ENCODE data around the gene PNKD. TPM values are rescaled to one million over a fixed set of nuclear protein-coding genes. Genes with fewer than 3 reads are reported as not detected.

The PNKD gene
- total RNA-seq, 2 experiments from 2014 or later = 66.3 to 74.5 TPM

DNA sequence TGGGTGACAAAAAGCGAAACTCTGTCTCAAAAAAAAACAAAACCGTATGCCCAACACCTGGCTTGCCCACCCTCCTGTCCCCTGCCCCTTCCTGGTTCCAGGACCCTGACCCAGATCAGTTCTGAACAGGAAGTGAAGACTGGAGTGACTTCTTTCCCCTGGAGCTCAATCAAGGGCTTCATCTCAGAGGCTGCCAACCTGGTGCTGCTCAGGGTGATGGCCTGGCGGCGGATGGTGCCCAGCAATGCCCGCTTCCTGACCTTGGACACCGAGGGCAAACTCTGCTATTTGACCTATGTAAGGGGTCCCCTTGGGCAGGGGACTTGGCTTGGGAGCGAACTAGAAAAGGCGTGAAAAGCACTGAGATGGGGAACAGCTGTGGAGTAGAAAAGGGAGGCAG lies 92.3 kb downstream of the PNKD start:
- TF ChIP-seq EZH2phosphoT487 (IDR thresholded peaks at IDR 0.05; ENCODE audit: borderline replicate concordance, low read depth, low read length) (no peak), CTCF (conservative IDR thresholded peaks at IDR 0.05; ENCODE audit: low read length) (no peak)
- BruUV-seq (replicated peaks) = no TSS peak
- Histone ChIP-seq H3K4me3 (ENCODE audit: low read depth, low read length, poor library complexity, severe bottlenecking) (no peak overlapping the region), H3K4me1 (ENCODE audit: insufficient read depth, low read length, poor library complexity, severe bottlenecking) (peaks cover 25% of the 10 kb centered on the region), H3K27ac (ENCODE audit: low read depth, low read length, poor library complexity, severe bottlenecking) (no peak overlapping the region), H4K20me1 (ENCODE audit: insufficient read depth, low read length) (no peaks in the 10 kb centered on the region), H3K36me3 (ENCODE audit: insufficient read depth, low read length) (no peaks in the 10 kb centered on the region), H3K79me2 (ENCODE audit: insufficient read depth, low read depth, low read length) (no peaks in the 10 kb centered on the region), H3K4me2 (ENCODE audit: low read length) (no peak overlapping the region), H3K9me3 (ENCODE audit: low read length) (no peaks in the 10 kb centered on the region), H2AFZ (ENCODE audit: low read length) (no peak overlapping the region), H3K9me2 (ENCODE audit: insufficient read depth, low read length) (no peaks in the 10 kb centered on the region)
- POLR2A ChIA-PET = interaction anchor here (1.2 to 2.8 kb wide), 3 partner anchors 8 to 35 kb away, joined by 3 to 11 read pairs (median 3); no protein-coding TSS in a partner anchor
- CTCF ChIA-PET (ENCODE audit: unreplicated experiment) = interaction anchor here (0.5 kb wide), 1 partner anchor 81 kb away, joined by 3 read pairs; no protein-coding TSS in a partner anchor
- intact Hi-C loops (cut with micrococcal nuclease; ENCODE audit: unreplicated experiment) = no loop called here
- no peak for DNase-seq (ENCODE audit: low spot score)

DNA sequence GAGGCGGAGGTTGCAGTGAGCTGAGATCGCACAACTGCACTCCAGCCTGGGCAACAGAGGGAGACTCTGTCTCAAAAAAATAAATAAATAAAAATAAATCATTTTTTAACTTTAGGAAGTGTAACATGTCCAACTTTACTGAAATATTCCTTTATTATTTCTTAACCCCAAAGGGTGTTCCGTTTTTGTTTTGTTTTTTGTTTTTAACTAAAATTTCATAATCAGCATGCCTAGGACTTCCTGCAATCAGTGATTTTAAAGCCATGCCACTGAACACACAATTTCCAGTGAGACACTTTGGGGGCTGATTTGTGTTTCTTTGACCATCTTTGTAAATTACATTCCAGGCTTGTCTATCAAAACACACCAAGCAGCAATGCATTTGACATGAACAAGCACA lies 93.4 kb downstream of the PNKD start:
- H2AFZ ChIP-seq (ENCODE audit: low read length) = no peak overlapping the region
- ChIA-PET CTCF (ENCODE audit: unreplicated experiment) (interaction anchor here (1.1 kb wide), 1 partner anchor 71 kb away, joined by 5 read pairs; the partner anchor contains the start of gene TMBIM1), POLR2A (no interaction called here)
- H3K79me2 ChIP-seq (ENCODE audit: insufficient read depth, low read depth, low read length) = no peaks in the 10 kb centered on the region
- intact Hi-C loops (cut with micrococcal nuclease; ENCODE audit: unreplicated experiment) = no loop called here
- H3K9me3 ChIP-seq (ENCODE audit: low read length) = no peaks in the 10 kb centered on the region
- no peaks in the 10 kb centered on the region for H3K9me2 ChIP-seq (ENCODE audit: insufficient read depth, low read length)
- H3K4me3 ChIP-seq (ENCODE audit: low read depth, low read length, poor library complexity, severe bottlenecking) = no peak overlapping the region
- TF ChIP-seq CTCF (conservative IDR thresholded peaks at IDR 0.05; ENCODE audit: low read length) (no peak), EZH2phosphoT487 (IDR thresholded peaks at IDR 0.05; ENCODE audit: borderline replicate concordance, low read depth, low read length) (no peak)
- no TSS peak for BruUV-seq (replicated peaks)
- H3K4me1 ChIP-seq (ENCODE audit: insufficient read depth, low read length, poor library complexity, severe bottlenecking) = peaks cover 36% of the 10 kb centered on the region
- no peaks in the 10 kb centered on the region for H4K20me1 ChIP-seq (ENCODE audit: insufficient read depth, low read length)
- no peaks in the 10 kb centered on the region for H3K36me3 ChIP-seq (ENCODE audit: insufficient read depth, low read length)
- no peak overlapping the region for H3K27ac ChIP-seq (ENCODE audit: low read depth, low read length, poor library complexity, severe bottlenecking)
- no peak for DNase-seq (ENCODE audit: low spot score)
- no peak overlapping the region for H3K4me2 ChIP-seq (ENCODE audit: low read length)

GRCh38 chr2:218364196-218364595 lies 93.9 kb downstream of the PNKD start:
- TF ChIP-seq EZH2phosphoT487 (IDR thresholded peaks at IDR 0.05; ENCODE audit: borderline replicate concordance, low read depth, low read length) (no peak), CTCF (conservative IDR thresholded peaks at IDR 0.05; ENCODE audit: low read length) (no peak)
- intact Hi-C loops (cut with micrococcal nuclease; ENCODE audit: unreplicated experiment) = no loop called here
- CTCF ChIA-PET (ENCODE audit: unreplicated experiment) = interaction anchor here (1.1 kb wide), 1 partner anchor 72 kb away, joined by 5 read pairs; the partner anchor contains the start of gene TMBIM1
- Histone ChIP-seq H3K36me3 (ENCODE audit: insufficient read depth, low read length) (no peaks in the 10 kb centered on the region), H3K4me1 (ENCODE audit: insufficient read depth, low read length, poor library complexity, severe bottlenecking) (peaks cover 39% of the 10 kb centered on the region), H2AFZ (ENCODE audit: low read length) (no peak overlapping the region), H3K4me3 (ENCODE audit: low read depth, low read length, poor library complexity, severe bottlenecking) (no peak overlapping the region), H3K79me2 (ENCODE audit: insufficient read depth, low read depth, low read length) (no peaks in the 10 kb centered on the region), H3K9me3 (ENCODE audit: low read length) (no peaks in the 10 kb centered on the region), H4K20me1 (ENCODE audit: insufficient read depth, low read length) (no peaks in the 10 kb centered on the region), H3K4me2 (ENCODE audit: low read length) (no peak overlapping the region), H3K27ac (ENCODE audit: low read depth, low read length, poor library complexity, severe bottlenecking) (no peak overlapping the region), H3K9me2 (ENCODE audit: insufficient read depth, low read length) (no peaks in the 10 kb centered on the region)
- BruUV-seq (replicated peaks) = no TSS peak
- DNase-seq (ENCODE audit: low spot score) = no peak
- POLR2A ChIA-PET = no interaction called here
